HG02571 (cell line): ENCODE results near the gene RBBP7.

Experiments used
- ATAC-seq: cut with Tn5 transposase; IDR thresholded peaks from one replicate; pipeline ENCODE4 v1.9.1; 2021; ENCODE audit warnings: mild to moderate bottlenecking, moderate library complexity; ENCODE audit not compliant: unreplicated experiment

The RBBP7 gene

GRCh38 chrX:16870095-16870861 is at the start of gene RBBP7:
Gene RBBP7, minus strand, starts transcription at chrX:16870362. Its CDS starts 309 bp downstream, at chrX:16870053.
- peak; percentile 85 for ATAC-seq

GRCh38 chrX:16918979-16919378 is 48.8 kb upstream of the RBBP7 start:
- ATAC-seq = no peak

- ATAC-seq = no peak
Observed at GRCh38 chrX:16917120-16917519, 47.0 kb upstream of the RBBP7 start.

- ATAC-seq = no peak
Observed at GRCh38 chrX:16916561-16916960, 46.4 kb upstream of the RBBP7 start.

- ATAC-seq = no peak
Observed at GRCh38 chrX:16914058-16914457, 43.9 kb upstream of the RBBP7 start.

GRCh38 chrX:16910376-16910775 is 40.2 kb upstream of the RBBP7 start:
- ATAC-seq = no peak

GRCh38 chrX:16903274-16904022 is 33.3 kb upstream of the RBBP7 start:
- no peak for ATAC-seq

GRCh38 chrX:16897445-16897844 is 27.3 kb upstream of the RBBP7 start:
- ATAC-seq = no peak

- peak; percentile 61 for ATAC-seq
Observed at GRCh38 chrX:16892504-16893362, 22.6 kb upstream of the RBBP7 start.

- no peak for ATAC-seq
Observed at GRCh38 chrX:16885628-16886027, 15.5 kb upstream of the RBBP7 start.

- no peak for ATAC-seq
Observed at GRCh38 chrX:16883487-16883804, 13.3 kb upstream of the RBBP7 start.

- ATAC-seq = peak; percentile 59
Observed at GRCh38 chrX:16882702-16883486, 12.7 kb upstream of the RBBP7 start.

- no peak for ATAC-seq
Observed at GRCh38 chrX:16882169-16882568, 12.0 kb upstream of the RBBP7 start.

GRCh38 chrX:16876696-16877095 is 6.5 kb upstream of the RBBP7 start:
- no peak for ATAC-seq

- no peak for ATAC-seq
Observed at GRCh38 chrX:16874458-16875095, 4.4 kb upstream of the RBBP7 start.

GRCh38 chrX:16873106-16873505 is 2.9 kb upstream of the RBBP7 start:
- no peak for ATAC-seq

GRCh38 chrX:16870862-16871815 is 977 bp upstream of the RBBP7 start:
- ATAC-seq = no peak

- peak; percentile 37 for ATAC-seq
Observed at GRCh38 chrX:16869393-16870094, 618 bp downstream of the RBBP7 start.
